ENCODE results near the gene TAF1B.

The TAF1B gene

DNA sequence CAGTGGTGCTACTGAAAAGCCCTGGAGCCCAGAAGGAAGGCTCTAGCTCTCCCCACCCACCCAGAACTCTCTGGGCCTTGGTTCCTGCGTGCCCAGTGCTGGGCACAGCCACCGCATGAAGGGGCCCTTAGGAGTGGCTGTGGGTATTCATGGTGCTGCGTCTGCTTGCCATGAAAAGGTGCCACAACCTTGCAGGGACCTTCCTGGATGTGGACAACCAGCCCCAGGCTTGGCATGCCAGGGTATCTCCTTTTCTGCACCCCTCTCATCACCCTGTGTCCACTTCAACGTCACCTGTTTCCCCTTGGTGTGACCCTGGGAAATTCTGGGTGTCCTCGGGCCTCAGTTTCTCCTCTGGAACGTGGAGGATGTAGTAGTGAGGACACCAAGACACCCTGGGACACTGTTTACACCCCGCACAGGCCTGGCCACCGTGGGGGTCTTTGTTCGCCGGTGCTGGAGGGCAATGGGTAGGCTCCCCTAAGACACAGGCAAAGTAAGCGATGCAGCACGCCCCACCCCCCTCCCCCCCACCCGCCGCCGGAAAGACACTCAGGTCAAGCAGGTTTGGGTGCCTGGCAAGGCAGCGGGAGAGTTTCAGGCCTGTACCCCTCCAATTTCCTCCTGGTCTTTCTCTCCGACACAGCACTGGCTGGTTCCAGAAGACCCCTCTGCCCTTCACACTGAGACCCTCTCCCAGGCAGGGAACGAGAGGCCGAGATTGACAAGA is 34.8 kb upstream of the TAF1B start:
- no peak for DNase-seq

DNA sequence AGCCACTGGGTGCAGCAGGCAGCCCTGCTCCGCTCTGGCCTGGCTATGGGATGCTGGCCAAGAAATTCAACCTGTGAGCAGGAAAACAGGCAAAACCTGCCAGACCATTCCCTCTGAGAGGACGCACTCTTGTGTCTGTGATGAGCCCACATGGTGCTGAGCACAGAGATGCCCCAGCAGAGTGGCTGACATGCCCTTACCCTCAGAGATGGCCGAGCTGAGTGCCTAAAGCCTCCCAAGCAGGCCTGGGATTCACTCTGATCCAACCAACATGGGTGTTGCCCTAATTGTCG is 34.3 kb upstream of the TAF1B start:
- DNase-seq: no peak

DNA sequence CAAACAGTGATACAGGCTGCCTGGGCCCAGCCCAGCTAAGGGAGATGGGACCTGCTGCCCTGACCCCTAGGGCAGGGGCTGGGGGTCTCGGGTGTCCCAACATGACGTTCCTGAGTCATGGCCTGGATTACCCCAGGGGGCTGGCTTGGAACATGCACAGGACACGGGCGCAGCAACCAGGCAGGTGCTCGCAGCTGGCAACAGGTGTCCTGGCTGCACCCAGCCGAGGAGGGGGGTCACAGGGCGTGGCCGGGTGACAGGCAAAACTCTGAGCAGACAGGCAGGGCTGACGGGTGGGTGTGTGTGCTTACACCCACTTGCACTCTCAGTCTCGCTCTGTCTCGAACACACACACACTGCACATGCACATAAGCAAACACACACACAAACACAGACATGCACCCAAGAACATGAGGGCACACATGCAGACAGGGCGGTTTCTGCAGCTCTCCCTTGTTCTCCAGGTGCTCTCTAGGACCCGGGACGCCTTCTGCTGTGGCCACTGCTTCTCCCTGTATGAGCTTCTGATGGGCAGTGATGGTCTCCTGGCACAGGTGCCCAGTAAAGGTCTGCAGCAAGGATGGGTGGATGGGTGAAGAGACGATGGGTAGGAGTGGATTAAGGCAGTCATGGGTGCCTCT is 33.7 kb upstream of the TAF1B start:
- DNase-seq: no peak

DNA sequence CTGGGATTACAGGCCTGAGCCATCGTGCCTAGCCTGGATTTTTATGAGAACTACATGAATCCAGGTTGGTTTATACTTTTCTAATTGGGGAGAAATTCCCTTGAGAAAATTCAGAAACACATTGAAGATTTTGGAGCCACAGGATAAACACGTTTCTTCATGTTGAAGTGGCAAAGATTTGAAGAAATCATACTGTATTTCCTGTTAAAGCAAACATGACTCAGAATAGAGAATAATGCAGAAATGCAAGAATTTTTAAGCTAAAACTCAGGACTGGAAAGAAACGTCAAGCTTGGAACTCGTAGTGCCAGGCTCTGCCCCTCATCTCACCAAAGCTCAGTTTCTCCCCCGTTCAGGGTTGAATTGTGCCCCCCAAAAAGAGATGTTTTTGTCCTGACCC is 32.1 kb upstream of the TAF1B start:
- no peak for DNase-seq

DNA sequence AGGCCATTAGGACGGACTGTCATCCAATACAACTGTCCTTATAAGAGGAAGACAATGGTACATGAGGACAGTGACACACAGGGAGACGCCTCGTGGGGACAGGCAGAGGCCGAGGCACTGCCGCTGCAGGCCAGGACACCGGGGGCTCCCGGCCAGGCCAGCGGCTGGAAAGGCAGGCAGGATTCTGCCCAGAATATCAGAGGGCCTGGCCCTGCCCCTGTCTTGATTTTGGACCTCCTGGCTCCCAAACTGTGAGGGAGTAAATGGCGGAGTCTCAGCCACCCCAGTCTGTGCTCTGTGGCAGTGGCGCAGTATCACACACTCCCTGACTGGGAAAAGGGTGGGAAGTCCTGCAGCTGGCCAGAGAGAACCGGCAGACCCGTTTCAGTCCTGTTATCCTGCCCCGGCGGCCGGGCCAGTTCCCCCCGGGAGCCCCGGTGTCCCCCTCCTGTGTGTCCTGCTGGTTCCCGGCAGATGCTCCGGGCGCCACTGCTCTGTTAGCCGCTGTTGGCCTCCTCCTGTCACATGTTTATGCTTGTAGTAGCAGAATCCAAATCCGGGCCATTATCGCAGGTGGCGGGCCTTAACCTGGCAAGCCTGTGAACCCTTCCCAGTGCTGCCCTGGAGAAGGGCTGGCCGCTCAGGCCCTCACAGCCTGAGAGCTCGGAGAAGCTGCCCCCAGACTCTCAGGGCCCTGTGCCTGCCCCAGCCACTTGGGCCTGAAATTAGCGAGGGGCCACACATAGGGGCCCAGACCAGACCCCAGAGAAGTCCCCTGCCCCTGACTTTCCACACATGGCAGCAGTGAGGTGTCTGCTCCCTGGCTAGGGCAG is 31.4 kb upstream of the TAF1B start:
- no peak for DNase-seq

DNA sequence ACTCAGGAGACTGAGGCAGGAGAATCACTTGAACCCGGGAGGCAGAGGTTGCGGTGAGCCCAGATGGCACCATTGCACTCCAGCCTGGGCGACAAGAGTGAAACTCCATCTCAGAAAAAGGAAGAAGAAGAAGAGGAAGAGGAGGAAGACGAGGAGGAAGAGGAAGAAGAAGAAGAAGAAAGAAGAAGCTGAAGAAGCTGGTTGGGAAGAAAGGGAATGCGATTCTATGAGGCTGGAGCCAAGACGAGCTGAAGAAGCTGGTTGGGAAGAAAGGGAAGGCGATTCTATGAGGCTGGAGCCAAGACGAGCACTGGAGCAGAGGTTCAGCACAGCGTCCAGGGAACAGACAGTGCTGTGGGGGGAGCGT is 30.3 kb upstream of the TAF1B start:
- no peak for DNase-seq

DNA sequence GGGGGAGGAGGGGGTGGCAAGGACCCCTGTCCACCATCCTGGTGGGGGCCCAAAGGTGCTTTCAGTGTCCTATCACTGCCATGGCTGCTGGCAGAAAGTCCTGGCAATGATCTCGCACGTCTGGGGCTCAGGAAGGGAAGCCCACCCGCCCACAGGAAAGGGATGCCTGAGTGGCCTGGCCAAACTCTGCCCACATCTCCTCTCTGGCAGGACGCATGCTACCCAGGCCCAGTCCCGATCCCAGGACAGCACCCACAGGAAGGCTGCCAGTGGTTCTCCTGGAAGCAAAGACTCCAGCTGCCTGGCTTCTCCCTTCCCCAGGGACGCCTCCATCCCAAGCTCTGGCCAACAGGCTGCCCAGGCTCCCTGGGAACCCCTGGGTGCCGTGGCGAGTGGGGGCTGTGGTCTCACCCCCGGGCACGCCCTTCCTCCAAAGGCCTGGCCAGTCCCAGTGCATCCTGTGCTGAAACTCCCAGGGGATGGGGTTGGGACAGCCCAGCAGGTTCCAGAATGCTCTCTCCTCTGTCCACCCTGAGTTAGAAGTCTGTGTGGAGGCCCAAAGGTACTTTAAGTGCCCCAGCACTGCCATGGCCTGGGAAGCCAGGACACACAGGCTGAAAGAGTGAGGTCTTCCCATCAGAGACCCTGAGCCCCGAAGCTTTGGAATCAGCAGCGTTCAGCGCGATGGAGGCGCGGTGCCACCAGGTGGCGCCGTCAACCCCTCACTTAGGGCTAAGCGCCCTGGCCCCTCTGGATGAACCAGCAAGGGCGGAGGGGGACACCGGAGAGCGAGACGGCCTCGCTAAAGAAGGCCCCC is 29.8 kb upstream of the TAF1B start:
- DNase-seq: peak; percentile 9

DNA sequence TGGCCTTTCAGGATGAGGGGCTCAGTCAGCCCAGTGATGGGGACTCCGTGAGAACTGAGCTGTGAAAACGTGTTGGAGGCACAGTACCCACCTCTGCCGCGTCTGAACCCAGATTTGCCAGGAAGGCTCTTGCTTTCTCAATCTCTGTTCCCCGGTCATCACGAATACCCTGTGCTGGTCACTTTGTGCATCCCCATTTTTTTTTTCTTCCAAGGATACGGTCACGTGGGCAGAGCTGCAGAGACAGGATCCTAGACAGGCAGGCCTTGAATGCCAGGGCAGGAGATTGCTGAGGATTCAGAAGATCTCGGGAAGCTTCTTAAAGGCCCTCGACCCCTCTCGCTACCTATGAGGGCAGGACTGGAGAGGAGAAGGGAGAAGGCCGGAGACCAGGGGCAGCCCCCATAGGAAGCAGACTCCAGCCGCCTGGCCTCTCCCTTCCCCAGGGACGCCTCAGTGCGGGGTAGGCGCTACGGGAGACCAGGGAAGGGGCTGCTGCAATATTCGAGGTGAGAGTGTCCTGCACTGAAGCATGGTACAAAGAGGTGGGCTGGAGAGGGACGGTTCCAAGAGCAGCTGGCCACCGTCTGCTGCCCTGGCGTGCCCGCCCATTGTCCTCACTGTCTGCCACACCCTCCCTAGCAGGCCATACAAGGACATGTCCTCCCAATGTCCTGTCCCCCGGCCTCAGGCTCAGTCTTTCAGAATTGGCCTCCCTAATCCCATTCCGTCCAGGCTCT is 29.0 kb upstream of the TAF1B start:
- DNase-seq: no peak

DNA sequence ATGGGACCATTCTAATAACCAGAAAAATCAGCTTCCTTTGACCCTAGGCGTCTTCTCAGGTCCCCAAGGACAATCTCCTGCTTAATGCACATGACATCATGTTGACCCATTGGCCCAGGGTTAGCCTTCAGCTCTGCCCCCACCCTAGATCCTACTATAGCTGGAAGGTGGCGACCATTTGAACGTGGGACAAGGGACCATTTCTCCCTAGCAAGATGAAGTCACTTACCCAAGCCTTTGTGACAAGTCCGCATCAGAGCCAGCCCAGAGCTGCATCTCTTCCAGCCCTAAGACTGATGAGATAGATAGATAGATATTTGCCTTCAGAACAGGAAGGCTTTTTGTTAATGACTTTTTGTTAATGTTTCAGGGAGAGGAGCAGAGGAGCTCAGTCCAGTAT is 28.2 kb upstream of the TAF1B start:
- DNase-seq: no peak

DNA sequence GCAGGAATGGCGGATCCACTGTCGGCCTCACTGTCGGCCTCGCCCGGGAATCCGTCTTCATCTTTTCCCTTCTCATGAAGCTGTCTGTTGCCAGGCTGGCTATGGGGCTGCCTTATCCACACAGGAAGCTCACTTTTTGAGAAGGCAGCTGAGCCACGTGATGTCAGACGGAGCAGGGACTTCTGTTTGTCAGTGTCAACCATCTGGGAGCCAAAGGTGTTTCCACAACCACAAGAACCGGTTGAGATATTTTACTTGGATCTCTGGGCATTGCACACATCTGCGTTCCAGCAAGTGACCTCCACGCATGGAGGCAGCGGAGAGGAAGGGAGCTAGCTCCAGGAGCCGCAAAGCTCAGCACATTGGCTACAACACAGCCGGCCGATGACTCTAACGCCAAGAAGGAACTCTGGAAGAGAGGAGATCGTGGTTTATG is 27.4 kb upstream of the TAF1B start:
- DNase-seq: no peak

DNA sequence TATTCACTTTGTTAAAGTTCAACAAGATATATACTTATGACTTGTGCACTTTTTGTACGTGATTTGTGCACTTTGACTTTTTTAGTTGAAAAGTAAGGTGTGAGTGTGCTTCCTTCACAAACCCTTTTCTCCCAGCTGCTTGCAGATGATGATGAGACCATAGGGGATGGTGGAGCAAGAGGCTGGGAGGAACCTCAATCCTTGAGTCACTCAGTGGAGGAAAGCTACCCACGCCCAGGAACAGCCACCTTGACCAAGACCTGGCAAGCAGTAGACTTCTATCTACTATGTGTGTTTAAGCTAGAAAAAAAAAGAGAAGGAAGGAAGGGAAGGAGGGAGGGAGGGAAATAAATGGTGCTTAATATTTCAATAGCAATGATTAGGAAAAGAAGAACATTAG is 25.2 kb upstream of the TAF1B start:
- DNase-seq: no peak

DNA sequence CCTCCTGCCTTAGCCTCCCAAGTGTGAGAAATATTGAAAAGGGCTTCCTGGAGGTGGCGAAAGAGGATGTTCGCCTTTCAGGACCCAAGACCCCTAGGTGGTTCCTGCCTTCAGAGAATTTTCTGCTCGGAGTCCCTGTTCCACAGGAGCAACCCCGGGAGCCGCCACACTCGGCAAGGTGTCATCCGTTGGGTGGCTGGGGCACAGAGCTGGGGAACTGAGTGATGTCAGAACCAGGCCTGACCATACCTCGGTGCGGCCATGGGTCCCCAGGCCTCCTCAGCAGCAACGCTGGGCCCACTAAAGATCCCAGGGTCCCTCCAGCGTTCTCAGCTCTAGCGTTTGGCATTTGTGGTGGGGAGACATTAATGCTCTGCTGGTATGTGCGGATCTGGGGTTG is 23.7 kb upstream of the TAF1B start:
- no peak for DNase-seq

DNA sequence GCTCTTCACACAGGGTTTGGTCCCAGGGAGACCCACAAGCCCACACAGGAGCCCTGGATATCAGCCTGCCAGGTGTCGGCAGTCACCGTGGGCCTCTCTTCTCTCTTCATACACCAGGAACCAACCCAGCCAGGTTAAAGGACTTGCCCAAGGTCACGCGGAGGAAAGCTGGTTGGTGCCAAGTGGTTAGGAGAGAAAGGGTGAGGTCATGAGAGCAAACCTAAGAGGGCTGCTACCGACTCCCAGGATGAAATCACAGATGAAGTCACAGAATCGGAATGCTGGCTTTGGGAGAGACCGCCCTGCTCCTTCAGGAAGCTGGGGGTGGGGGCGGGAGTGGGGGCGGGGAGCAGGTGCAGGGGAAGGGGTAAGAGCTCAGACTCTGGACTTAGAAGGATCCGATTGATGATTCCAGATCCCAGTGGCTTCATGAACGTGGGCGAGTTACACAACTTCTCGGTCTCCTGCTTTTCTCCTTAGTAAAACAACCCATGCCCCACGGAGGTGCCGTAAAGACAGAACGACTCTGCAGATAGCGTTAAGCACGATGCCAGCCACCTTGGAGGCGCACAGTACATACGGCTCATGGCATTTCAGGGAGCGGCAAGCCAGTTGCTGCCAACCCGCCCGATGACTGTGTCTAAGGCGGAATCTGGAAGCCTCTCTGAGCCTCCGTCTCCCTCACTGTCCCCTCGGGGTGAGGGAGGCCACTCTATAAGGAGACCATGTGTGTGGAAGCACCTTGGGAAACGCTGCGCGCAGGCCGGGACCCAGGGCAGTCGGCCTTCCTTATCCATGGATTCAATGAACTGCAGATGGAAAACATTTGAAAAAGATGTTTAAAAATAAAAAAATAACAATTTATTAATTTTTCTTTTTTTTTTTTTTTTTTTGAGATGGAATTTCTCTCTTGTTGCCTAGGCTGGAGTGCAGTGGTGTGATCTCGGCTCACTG is 23.0 kb upstream of the TAF1B start:
- no peak for DNase-seq

DNA sequence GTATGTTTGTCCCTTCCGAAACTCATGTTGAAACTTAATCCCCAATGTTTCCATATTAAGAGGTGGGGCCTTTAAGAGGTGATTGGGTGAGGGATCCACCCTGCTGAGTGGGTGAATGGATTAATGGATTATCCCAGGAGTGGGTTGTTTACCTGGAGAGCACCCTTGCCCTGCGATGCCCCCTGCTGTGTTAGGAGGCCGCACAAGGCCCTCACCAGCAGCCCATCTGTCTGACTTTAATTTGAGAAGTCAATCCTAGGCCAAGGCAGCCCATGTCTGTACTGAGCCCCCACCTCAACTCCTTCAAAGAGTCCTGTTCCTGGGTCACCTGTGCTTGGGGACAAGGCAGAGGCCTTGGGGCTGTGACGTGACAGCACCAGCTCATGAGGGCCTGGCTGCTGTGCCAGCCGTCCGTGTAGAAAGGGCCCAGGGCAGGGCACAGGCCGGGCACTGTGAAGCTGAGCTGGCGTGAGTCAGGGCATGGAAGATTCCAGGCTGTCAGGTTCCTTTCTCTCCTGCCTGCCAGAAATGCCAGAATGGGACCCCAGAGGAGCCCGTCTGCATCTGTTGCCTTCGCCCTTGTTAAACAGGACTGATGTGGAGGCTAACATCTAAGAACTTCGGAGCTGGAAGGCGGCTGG is 21.3 kb upstream of the TAF1B start:
- DNase-seq: no peak

DNA sequence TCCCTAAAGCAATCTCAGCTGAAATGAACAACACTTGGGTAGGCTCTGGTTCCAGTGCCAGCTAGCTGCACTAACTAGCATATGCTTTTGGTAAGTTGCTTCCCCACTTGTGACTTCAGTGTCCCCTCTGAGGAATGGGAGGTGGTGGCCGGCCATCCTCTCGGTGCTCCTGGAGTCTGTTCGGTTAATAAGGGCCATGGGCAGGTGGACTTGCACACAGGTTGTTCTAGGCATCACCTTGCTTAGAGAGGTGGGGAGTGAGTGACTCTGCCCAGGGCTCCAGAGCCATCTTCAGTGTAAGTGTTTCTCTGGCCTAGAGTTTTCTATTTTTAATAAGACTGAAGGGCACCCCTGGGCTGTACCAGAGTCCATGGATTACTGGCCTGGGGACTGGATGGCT is 18.8 kb upstream of the TAF1B start:
- DNase-seq: no peak

DNA sequence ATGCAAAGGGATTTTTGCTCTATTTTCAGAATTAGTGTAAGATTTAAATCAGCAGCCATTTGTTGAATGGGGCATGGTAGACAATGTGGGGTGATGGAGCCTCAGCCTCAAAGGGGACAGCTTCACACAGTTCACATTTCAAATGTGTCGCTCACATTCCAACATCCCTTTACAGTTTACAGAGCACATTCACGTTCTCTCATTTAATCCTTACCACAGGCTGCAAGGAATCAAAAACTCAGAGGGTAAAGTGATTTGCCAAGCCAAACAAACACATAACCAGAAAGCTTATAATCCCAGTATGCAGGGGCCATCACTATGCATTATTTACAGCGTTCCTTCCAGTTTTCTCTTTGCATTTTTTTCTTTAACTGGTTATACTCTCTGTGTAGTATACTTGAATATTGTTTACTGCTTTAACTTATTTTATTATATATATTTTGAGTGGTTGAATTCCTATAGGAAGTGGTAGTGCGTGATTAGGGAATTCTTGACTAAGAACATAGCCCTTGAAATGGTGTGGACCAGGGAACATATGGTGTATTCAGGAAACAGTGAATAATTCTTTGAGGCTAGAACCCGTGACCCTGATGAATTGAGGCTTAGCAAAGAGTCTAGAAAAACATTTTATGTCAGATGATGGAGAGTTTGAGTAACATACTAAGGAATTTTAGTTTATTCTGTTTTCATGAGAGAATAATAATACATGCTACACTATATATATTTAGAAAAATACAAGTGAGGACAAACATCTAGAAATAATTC is 18.1 kb upstream of the TAF1B start:
- no peak for DNase-seq

DNA sequence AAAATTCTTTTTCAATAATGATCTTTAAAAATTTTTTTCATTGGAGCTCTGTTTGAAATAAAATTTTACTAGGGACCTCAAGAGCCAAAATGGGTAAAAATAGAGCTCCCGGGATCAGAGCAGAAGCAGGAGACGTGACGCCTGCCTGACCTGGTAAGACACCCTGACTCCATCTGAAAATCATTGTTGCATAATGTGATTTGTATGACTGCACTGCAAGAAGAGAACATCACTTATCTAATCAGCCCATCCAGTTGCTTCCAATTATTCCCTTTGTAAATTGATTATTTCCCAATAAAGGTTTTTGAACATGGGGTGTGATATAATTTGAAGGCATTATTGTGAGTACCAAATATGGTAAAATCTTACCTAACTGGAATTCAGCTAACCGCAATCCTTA is 17.1 kb upstream of the TAF1B start:
- DNase-seq: no peak

DNA sequence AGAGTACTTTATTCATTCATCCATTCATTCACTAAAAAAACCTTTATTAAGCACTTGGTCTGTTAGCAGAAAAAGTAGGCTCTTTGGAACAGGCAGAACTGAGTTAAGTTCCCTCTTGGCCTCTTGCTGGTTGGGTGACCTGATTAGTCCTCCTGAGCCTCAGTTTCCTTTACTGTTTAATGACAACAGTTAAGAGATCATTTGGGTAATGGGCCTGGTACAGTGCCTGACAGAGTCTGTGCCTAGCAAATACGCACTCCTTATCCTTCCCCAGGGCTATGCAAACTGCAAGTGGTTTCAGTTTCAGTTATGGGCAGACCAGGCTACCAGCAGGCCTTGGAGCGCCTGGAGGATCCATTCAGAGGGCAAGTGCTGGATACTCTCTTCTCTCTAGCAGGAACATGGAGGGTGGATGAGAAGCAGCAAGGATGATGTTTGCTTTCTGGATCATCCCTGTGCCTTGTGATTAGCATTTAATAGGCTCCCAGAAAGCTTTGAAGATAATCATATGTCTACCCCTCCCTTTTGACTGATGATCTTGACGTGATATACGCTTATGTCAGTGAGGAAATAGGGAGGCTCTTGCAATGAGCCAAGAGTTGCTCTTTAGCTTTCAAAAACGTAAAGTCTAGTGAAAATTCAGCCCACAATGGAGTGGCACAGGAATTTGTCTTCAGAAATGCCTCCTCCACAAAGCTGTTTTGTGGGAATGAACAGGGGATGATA is 12.4 kb upstream of the TAF1B start:
- no peak for DNase-seq

DNA sequence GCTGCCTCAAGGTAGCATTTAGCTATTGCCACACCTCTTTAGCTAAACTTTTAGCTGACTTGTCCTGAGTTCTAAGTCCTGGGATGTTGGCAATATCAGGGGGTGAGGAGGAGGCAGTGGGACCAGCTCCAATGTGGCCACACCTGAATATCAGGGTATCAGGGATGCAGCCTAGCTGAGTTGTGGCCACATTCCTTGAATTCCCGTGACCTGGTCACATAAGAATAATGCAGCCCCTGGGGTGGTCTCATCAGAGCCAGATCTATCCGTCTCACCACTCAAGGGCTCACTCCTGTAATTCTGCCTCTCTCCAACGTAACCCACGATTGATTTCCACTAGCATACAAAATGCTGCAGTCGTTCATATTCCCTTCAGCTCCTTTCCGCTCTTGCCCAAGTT is 11.6 kb upstream of the TAF1B start:
- DNase-seq: no peak

DNA sequence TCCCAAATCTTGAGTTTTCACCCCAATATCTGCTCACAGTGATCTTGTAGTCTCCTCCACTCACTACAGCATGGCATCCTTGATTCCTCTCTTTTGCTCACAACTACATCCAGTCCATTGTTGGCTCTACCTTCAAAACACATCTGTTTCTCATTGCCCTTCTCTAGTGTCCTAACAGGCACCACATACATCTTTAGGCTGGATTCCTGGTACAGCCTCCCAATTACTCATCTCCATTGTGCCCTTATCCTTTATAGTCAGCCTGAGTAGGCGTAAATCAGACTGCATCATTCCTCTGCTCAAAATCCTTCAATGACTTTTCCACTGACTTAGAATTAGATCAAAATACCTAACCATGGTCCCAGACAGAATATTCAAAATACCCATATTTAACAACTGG is 10.7 kb upstream of the TAF1B start:
- DNase-seq: no peak

Measured in SHP77 treated with DMSO at 0.1 percent for 48 hours (cell line).